NCI-H748 treated with DMSO at 0.1 percent for 48 hours (cell line): ENCODE data around the gene SMARCA2.

Source experiments
- DNase-seq: peaks from one replicate; lab custom pipeline; 2025; lab: John Stamatoyannopoulos, UW

SMARCA2 gene

GRCh38 chr9:2087500-2088313 lies 72.6 kb downstream of the SMARCA2 start:
- DNase-seq: peak; percentile 18

GRCh38 chr9:2093920-2094597 lies 78.9 kb downstream of the SMARCA2 start:
- no peak for DNase-seq

GRCh38 chr9:2096376-2096970 lies 81.3 kb downstream of the SMARCA2 start:
- DNase-seq: no peak

- DNase-seq: no peak
Observed at GRCh38 chr9:2106666-2107065, 91.5 kb downstream of the SMARCA2 start.

- DNase-seq: no peak
Observed at GRCh38 chr9:2107906-2108451, 92.8 kb downstream of the SMARCA2 start.

GRCh38 chr9:2109069-2109650 lies 94.0 kb downstream of the SMARCA2 start:
- no peak for DNase-seq

GRCh38 chr9:2110036-2110435 lies 94.9 kb downstream of the SMARCA2 start:
- no peak for DNase-seq

- no peak for DNase-seq
Observed at GRCh38 chr9:2116073-2116472, 100.9 kb downstream of the SMARCA2 start.

- DNase-seq: no peak
Observed at GRCh38 chr9:2117527-2117926, 102.4 kb downstream of the SMARCA2 start.

- DNase-seq: no peak
Observed at GRCh38 chr9:2119566-2119965, 104.4 kb downstream of the SMARCA2 start.

- no peak for DNase-seq
Observed at GRCh38 chr9:2120926-2121689, 106.0 kb downstream of the SMARCA2 start.

GRCh38 chr9:2122299-2122698 lies 107.2 kb downstream of the SMARCA2 start:
- DNase-seq: no peak

- DNase-seq: no peak
Observed at GRCh38 chr9:2125906-2126305, 110.8 kb downstream of the SMARCA2 start.

GRCh38 chr9:2126331-2126803 lies 111.2 kb downstream of the SMARCA2 start:
- DNase-seq: no peak

- DNase-seq: no peak
Observed at GRCh38 chr9:2127486-2127885, 112.3 kb downstream of the SMARCA2 start.

- no peak for DNase-seq
Observed at GRCh38 chr9:2128141-2128540, 113.0 kb downstream of the SMARCA2 start.

GRCh38 chr9:2128618-2129017 lies 113.5 kb downstream of the SMARCA2 start:
- DNase-seq: no peak

- no peak for DNase-seq
Observed at GRCh38 chr9:2130941-2131340, 115.8 kb downstream of the SMARCA2 start.

- no peak for DNase-seq
Observed at GRCh38 chr9:2132484-2133082, 117.4 kb downstream of the SMARCA2 start.

GRCh38 chr9:2134391-2134790 lies 119.2 kb downstream of the SMARCA2 start:
- DNase-seq: no peak

GRCh38 chr9:2138646-2139045 lies 123.5 kb downstream of the SMARCA2 start:
- no peak for DNase-seq
